Measurements from ENCODE around the gene LOXL4.
"Not testable (repeated sequence)": the region's sequence is repeated elsewhere in the genome, so short reads cannot be mapped to it uniquely, and the experiment has no call there.

Gene LOXL4

DNA sequence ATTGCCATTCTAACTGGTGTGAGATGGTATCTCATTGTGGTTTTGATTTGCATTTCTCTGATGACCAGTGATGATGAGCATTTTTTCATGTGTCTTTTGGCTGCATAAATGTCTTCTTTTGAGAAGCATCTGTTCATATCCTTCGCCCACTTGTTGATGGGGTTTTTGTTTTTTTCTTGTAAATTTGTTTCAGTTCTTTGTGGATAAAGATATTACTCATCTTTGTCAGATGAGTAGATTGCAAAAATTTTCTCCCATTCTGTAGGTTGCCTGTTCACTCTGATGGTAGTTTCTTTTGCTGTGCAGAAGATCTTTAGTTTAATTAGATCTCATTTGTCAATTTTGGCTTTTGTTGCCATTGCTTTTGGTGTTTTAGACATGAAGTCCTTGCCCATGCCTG is 39.7 kb downstream of the LOXL4 start:
- H3K9me3 ChIP-seq (ENCODE audit: control insufficient read depth, low read length); H3K4me3 ChIP-seq (ENCODE audit: insufficient read depth, low read depth, low read length, poor library complexity, severe bottlenecking); H3K27ac ChIP-seq (ENCODE audit: insufficient read depth, low read length, poor library complexity, severe bottlenecking); DNase-seq; H3K27me3 ChIP-seq (replicated peaks; ENCODE audit: control insufficient read depth, insufficient read depth, low read length, poor library complexity, severe bottlenecking); H3K4me1 ChIP-seq (ENCODE audit: control insufficient read depth, insufficient read depth, low read length, poor library complexity, severe bottlenecking): not testable (repeated sequence)
- H3K36me3 ChIP-seq (ENCODE audit: control insufficient read depth, insufficient read depth, low read length) = peaks cover 12% of the 10 kb centered on the region

DNA sequence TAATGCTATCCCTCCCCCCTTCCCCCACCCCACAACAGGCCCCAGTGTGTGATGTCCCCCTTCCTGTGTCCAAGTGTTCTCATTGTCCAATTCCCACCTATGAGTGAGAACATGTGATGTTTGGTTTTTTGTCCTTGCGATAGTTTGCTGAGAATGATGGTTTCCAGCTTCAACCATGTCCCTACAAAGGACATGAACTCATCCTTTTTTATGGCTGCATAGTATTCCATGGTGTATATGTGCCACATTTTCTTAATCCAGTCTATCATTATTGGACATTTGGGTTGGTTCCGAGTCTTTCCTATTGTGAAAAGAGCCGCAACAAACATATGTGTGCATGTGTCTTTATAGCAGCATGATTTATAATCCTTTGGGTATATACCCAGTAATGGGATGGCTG is 40.3 kb downstream of the LOXL4 start:
- not testable (repeated sequence) for DNase-seq; H3K4me3 ChIP-seq (ENCODE audit: insufficient read depth, low read depth, low read length, poor library complexity, severe bottlenecking); H3K27me3 ChIP-seq (replicated peaks; ENCODE audit: control insufficient read depth, insufficient read depth, low read length, poor library complexity, severe bottlenecking); H3K9me3 ChIP-seq (ENCODE audit: control insufficient read depth, low read length); H3K27ac ChIP-seq (ENCODE audit: insufficient read depth, low read length, poor library complexity, severe bottlenecking); H3K4me1 ChIP-seq (ENCODE audit: control insufficient read depth, insufficient read depth, low read length, poor library complexity, severe bottlenecking)
- peaks cover 12% of the 10 kb centered on the region for H3K36me3 ChIP-seq (ENCODE audit: control insufficient read depth, insufficient read depth, low read length)

DNA sequence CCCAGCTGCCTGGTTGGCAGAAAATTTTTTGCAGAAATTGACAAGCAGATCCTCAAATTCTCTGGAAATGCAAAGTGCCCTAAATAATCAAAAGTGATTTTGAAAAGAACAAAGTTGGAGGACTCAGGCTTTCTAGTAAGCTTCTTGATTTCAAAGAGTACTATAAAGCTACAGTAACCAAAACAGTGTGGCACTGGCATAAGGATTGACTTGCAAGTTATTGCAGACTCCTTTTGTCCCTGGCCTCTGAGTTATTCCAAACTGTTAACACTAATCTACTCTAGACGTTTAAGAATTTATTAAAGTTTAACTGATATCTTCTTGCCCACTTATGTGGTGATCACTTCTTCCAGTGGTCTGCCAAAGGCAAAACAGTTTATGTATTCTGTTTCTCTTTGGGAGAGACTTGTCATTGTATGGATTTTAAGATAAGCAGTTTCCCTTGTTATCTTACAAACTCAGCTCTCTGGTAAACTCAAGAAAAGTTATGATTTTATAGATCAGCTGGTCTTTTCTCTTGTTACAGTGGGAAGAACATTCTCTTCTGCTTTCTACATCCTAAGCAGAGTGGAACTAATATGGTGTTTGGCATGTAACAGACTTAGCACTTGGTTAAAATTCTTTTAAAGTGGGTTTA is 41.4 kb downstream of the LOXL4 start:
- H3K27me3 ChIP-seq (replicated peaks; ENCODE audit: control insufficient read depth, insufficient read depth, low read length, poor library complexity, severe bottlenecking) = no peaks in the 10 kb centered on the region
- no peaks in the 10 kb centered on the region for H3K9me3 ChIP-seq (ENCODE audit: control insufficient read depth, low read length)
- peaks cover 6% of the 10 kb centered on the region for H3K36me3 ChIP-seq (ENCODE audit: control insufficient read depth, insufficient read depth, low read length)
- H3K4me1 ChIP-seq (ENCODE audit: control insufficient read depth, insufficient read depth, low read length, poor library complexity, severe bottlenecking) = no peaks in the 10 kb centered on the region
- DNase-seq = no peak
- H3K4me3 ChIP-seq (ENCODE audit: insufficient read depth, low read depth, low read length, poor library complexity, severe bottlenecking) = no peak overlapping the region
- no peak overlapping the region for H3K27ac ChIP-seq (ENCODE audit: insufficient read depth, low read length, poor library complexity, severe bottlenecking)

DNA sequence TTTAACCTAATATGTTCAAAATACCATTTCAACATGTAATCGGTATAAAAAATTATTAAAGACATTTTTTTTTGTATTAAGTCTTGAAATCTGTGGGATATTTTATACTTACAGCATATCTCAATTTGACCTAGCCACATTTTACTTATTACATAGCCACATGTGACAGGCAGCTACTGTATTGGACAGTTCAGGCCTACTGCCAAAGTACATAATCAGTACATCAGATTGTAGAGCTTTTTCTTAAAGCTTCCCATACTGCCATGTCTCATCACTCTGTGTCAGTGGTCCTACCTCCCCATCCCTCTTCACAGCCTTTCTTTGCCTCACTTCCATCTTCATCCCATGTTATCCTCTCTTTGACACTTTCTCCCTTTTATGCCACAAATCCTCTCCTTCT is 43.0 kb downstream of the LOXL4 start:
- no peak for DNase-seq
- Histone ChIP-seq H3K27ac (ENCODE audit: insufficient read depth, low read length, poor library complexity, severe bottlenecking) (no peak overlapping the region), H3K4me3 (ENCODE audit: insufficient read depth, low read depth, low read length, poor library complexity, severe bottlenecking) (no peak overlapping the region)

DNA sequence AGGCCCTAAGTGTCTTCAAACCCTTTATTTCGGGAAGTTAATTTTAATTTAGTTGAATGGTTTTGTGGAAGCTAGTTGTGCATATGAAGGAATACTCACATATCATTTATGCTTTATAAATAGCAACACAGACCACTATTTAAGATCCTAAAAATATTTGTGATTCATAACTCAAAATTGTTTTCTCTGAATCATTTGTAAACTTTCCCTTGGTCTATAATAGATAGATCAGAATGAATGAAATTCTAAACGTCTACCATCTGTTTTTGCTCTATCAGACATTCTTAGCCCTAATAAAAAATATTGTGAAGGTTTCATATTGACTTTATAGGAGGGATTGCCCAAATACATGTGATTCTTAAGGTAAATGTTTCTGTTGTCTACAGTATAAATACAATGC is 43.5 kb downstream of the LOXL4 start:
- Histone ChIP-seq H3K36me3 (ENCODE audit: control insufficient read depth, insufficient read depth, low read length) (no peaks in the 10 kb centered on the region), H3K27me3 (replicated peaks; ENCODE audit: control insufficient read depth, insufficient read depth, low read length, poor library complexity, severe bottlenecking) (no peaks in the 10 kb centered on the region), H3K4me1 (ENCODE audit: control insufficient read depth, insufficient read depth, low read length, poor library complexity, severe bottlenecking) (no peaks in the 10 kb centered on the region), H3K4me3 (ENCODE audit: insufficient read depth, low read depth, low read length, poor library complexity, severe bottlenecking) (no peak overlapping the region), H3K9me3 (ENCODE audit: control insufficient read depth, low read length) (no peaks in the 10 kb centered on the region), H3K27ac (ENCODE audit: insufficient read depth, low read length, poor library complexity, severe bottlenecking) (no peak overlapping the region)
- DNase-seq = no peak

More for the DNA sequence above, 43.0 kb downstream of the LOXL4 start:
- no peaks in the 10 kb centered on the region for H3K4me1 ChIP-seq (ENCODE audit: control insufficient read depth, insufficient read depth, low read length, poor library complexity, severe bottlenecking)
- H3K9me3 ChIP-seq (ENCODE audit: control insufficient read depth, low read length) = no peaks in the 10 kb centered on the region
- H3K36me3 ChIP-seq (ENCODE audit: control insufficient read depth, insufficient read depth, low read length) = no peaks in the 10 kb centered on the region
- H3K27me3 ChIP-seq (replicated peaks; ENCODE audit: control insufficient read depth, insufficient read depth, low read length, poor library complexity, severe bottlenecking) = no peaks in the 10 kb centered on the region

DNA sequence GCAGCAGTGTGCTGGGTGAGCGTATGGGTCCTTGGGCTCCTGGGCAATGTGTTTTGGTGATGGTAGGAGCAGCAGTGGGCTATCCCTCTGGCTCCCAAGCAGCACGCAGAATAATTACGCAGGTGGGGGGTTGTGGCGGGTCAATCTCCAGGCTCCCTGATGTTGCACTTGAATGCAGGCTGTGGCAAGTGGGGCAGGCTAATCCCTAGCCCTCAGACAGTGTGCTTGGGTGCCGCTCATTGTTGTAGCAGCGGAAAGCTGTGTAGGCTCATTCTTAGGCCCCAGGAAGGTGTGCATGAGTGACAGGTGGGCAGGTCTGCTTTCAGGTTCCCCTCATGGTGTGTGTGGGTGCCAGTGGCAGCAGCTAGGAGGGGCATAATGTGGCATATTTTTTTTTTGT is 44.1 kb downstream of the LOXL4 start:
- Histone ChIP-seq H3K9me3 (ENCODE audit: control insufficient read depth, low read length) (no peaks in the 10 kb centered on the region), H3K27me3 (replicated peaks; ENCODE audit: control insufficient read depth, insufficient read depth, low read length, poor library complexity, severe bottlenecking) (no peaks in the 10 kb centered on the region), H3K36me3 (ENCODE audit: control insufficient read depth, insufficient read depth, low read length) (no peaks in the 10 kb centered on the region), H3K4me3 (ENCODE audit: insufficient read depth, low read depth, low read length, poor library complexity, severe bottlenecking) (no peak overlapping the region), H3K4me1 (ENCODE audit: control insufficient read depth, insufficient read depth, low read length, poor library complexity, severe bottlenecking) (no peaks in the 10 kb centered on the region), H3K27ac (ENCODE audit: insufficient read depth, low read length, poor library complexity, severe bottlenecking) (no peak overlapping the region)
- DNase-seq = no peak

DNA sequence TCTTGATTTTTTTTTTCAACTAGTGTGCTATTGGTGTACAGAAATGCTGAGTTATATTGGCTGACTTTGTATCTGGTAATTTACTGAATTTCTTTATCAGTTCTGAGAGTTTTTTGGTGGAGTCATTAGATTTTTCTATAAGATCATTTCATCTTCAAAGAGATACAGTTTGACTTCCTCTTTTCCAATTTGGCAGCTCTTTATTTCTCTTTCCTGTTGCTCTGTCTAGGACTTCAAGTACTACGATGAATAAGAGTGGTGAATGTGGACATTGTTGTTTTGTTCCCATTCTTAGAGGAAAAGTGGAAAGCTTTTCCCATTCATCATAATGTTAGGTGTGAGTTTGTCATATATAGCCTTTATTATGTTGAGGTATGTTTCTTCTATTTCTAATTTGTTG is 50.2 kb downstream of the LOXL4 start:
- H3K9me3 ChIP-seq (ENCODE audit: control insufficient read depth, low read length) = no peaks in the 10 kb centered on the region
- DNase-seq = no peak
- H3K4me1 ChIP-seq (ENCODE audit: control insufficient read depth, insufficient read depth, low read length, poor library complexity, severe bottlenecking) = no peaks in the 10 kb centered on the region
- H3K27ac ChIP-seq (ENCODE audit: insufficient read depth, low read length, poor library complexity, severe bottlenecking) = no peak overlapping the region
- H3K4me3 ChIP-seq (ENCODE audit: insufficient read depth, low read depth, low read length, poor library complexity, severe bottlenecking) = no peak overlapping the region
- no peaks in the 10 kb centered on the region for H3K27me3 ChIP-seq (replicated peaks; ENCODE audit: control insufficient read depth, insufficient read depth, low read length, poor library complexity, severe bottlenecking)
- H3K36me3 ChIP-seq (ENCODE audit: control insufficient read depth, insufficient read depth, low read length) = no peaks in the 10 kb centered on the region

DNA sequence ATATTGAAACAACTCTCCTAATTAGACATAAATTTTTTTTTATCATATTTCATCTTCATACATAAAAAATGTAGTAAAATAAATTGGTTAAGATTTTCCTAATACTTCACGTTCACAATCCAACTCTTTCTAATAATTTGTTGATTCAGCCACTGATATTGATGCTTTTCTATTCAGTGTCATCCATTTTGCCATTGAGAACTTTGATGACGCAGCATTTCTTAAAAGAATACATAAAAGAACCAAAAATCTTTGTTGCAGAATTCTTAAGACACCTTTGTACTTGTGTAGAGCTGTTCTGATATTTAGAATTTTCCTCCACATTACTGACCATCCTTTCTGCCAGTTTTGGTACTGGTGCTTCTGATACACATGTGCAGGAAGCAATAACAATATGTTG is 52.6 kb downstream of the LOXL4 start:
- H3K4me3 ChIP-seq (ENCODE audit: insufficient read depth, low read depth, low read length, poor library complexity, severe bottlenecking) = no peak overlapping the region
- no peak for DNase-seq
- H3K27ac ChIP-seq (ENCODE audit: insufficient read depth, low read length, poor library complexity, severe bottlenecking) = no peak overlapping the region
- no peaks in the 10 kb centered on the region for H3K9me3 ChIP-seq (ENCODE audit: control insufficient read depth, low read length)
- no peaks in the 10 kb centered on the region for H3K4me1 ChIP-seq (ENCODE audit: control insufficient read depth, insufficient read depth, low read length, poor library complexity, severe bottlenecking)
- no peaks in the 10 kb centered on the region for H3K36me3 ChIP-seq (ENCODE audit: control insufficient read depth, insufficient read depth, low read length)
- H3K27me3 ChIP-seq (replicated peaks; ENCODE audit: control insufficient read depth, insufficient read depth, low read length, poor library complexity, severe bottlenecking) = no peaks in the 10 kb centered on the region

DNA sequence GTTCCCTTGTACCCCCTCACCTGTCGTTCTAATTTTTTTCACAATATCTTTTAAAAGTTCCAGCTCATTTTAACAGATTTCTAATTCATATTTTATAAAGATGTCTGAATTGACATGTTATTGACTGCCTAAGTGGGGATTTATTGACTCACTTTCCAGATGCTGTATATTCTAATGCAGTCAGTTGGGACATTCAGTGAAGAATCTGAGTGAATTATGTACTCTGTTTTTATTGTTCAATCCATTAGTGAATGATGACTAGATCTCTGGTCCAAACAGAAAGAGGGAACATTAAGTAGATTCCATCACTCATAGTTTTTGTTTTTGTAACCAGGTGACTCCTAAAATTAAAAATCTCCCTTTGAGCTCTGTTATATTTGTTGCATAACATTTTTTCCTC is 54.3 kb downstream of the LOXL4 start:
- no peaks in the 10 kb centered on the region for H3K27me3 ChIP-seq (replicated peaks; ENCODE audit: control insufficient read depth, insufficient read depth, low read length, poor library complexity, severe bottlenecking)
- peaks cover 2% of the 10 kb centered on the region for H3K36me3 ChIP-seq (ENCODE audit: control insufficient read depth, insufficient read depth, low read length)
- H3K27ac ChIP-seq (ENCODE audit: insufficient read depth, low read length, poor library complexity, severe bottlenecking) = no peak overlapping the region
- H3K9me3 ChIP-seq (ENCODE audit: control insufficient read depth, low read length) = no peaks in the 10 kb centered on the region
- no peak overlapping the region for H3K4me3 ChIP-seq (ENCODE audit: insufficient read depth, low read depth, low read length, poor library complexity, severe bottlenecking)
- DNase-seq = no peak
- no peaks in the 10 kb centered on the region for H3K4me1 ChIP-seq (ENCODE audit: control insufficient read depth, insufficient read depth, low read length, poor library complexity, severe bottlenecking)

DNA sequence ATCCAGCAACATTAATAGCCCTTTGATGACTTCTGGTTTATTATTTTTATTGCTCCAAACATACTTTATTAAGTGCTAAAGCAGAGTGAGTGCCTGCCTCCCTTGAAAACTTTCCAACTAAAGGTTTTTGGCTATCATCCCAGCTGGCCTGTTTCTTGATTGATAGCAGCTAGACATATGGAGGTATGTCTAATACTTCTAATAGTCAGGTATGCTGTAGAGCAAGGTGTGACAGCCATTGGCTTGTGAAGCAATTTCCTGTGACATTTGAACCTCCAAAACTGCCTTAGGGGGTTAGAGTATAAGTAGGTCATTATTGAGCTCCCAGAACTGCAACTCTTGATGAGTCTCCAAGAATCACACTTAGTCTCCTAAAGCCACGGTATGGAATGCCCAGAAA is 55.8 kb downstream of the LOXL4 start:
- no peak for DNase-seq

More for the DNA sequence above, 55.8 kb downstream of the LOXL4 start:
- Histone ChIP-seq H3K9me3 (ENCODE audit: control insufficient read depth, low read length) (no peaks in the 10 kb centered on the region), H3K4me3 (ENCODE audit: insufficient read depth, low read depth, low read length, poor library complexity, severe bottlenecking) (no peak overlapping the region), H3K27me3 (replicated peaks; ENCODE audit: control insufficient read depth, insufficient read depth, low read length, poor library complexity, severe bottlenecking) (no peaks in the 10 kb centered on the region), H3K36me3 (ENCODE audit: control insufficient read depth, insufficient read depth, low read length) (peaks cover 8% of the 10 kb centered on the region), H3K27ac (ENCODE audit: insufficient read depth, low read length, poor library complexity, severe bottlenecking) (no peak overlapping the region), H3K4me1 (ENCODE audit: control insufficient read depth, insufficient read depth, low read length, poor library complexity, severe bottlenecking) (no peaks in the 10 kb centered on the region)
